Right atrium auricular region (tissue), 2 donors: ENCODE data around the gene C19orf53. TPM values are rescaled to one million over a fixed set of nuclear protein-coding genes. Genes with fewer than 3 reads are reported as not detected.
A peak's percentile ranks its signal among the peaks of the same experiment; 100 is the strongest.
"Not testable (repeated sequence)": the region's sequence is repeated elsewhere in the genome, so short reads cannot be mapped to it uniquely, and the experiment has no call there.

ENCODE experiments used
- DNase-seq: peaks from one replicate; pipeline ENCODE4 v3.0.0-alpha.2; 2019; ENCODE audit warnings: low spot score
- H3K27ac ChIP-seq, 2 donors: fragments of 200-600 bp; sonication (generic); 1 replicate in 1 of 2; 2 replicates in 1 of 2; pipeline ENCODE4 v1.5.1; 2016 to 2019
- H3K27me3 ChIP-seq, 2 donors: fragments of 200-600 bp; sonication (generic); one replicate each; pipeline versions ENCODE4 v1.5.1 to v1.6.0; 2017 to 2019
- H3K36me3 ChIP-seq: fragments of 200-600 bp; sonication (generic); one replicate; pipeline ENCODE4 v1.5.1; 2016
- H3K4me1 ChIP-seq, 2 donors: fragments of 200-600 bp; sonication (generic); one replicate each; pipeline versions ENCODE4 v1.5.1 to v1.6.0; 2017 to 2019
- H3K4me3 ChIP-seq, 2 donors: fragments of 200-600 bp; sonication (generic); 1 replicate in 1 of 2; 2 replicates in 1 of 2; pipeline ENCODE4 v1.5.1; 2017 to 2019; ENCODE audit warnings: mild to moderate bottlenecking in 1 of 2, moderate library complexity in 1 of 2
- H3K9me3 ChIP-seq, 2 donors: fragments of 200-600 bp; sonication (generic); one replicate each; pipeline ENCODE4 v1.5.1; 2019
- CTCF ChIP-seq, 2 donors: fragments of 200-600 bp; sonication (generic); IDR thresholded peaks; one replicate each; pipeline ENCODE4 v1.5.1; 2019; ENCODE audit warnings: antibody characterized with exemption in 2 of 2
- total RNA-seq, 2 donors: library from RNA; depleted of rRNA; stranded (reverse); fragments of >200 nt; gene quantifications; one replicate each; pipeline ENCODE4 v1.1.0, GENCODE V29; 2016

C19orf53 gene
- total RNA-seq, 2 donors from 2014 or later: 272 to 304 TPM

DNA sequence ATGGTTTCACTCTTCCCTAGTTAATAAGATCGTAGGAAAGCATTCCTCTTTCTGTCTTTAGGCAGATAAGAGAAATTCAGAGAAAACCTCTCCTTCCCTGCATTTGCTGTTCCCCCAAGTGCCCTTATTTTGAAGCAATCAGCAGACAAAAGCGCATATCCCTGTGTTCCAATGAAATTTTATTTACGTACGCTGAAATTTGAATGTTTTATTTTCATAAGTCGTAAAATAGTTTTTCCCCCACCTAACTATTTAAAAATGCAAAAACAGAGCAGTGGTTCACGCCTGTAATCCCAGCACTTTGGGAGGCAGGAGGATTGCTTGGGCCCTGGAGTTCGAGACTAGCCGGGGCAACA, 27.2 kb upstream of the C19orf53 start:
- Histone ChIP-seq H3K9me3 (no peaks in the 10 kb centered on the region), H3K4me1 (peaks cover 0 to 20% of the 10 kb centered on the region in 2 donors), H3K36me3 (peaks cover 8% of the 10 kb centered on the region), H3K4me3 (peak overlapping the region in 1 of 2 donors; percentile 84), H3K27me3 (no peaks in the 10 kb centered on the region), H3K27ac (peak overlapping the region; percentile 48 to 56)
- TF ChIP-seq CTCF (IDR thresholded peaks at IDR 0.05): no peak
- no peak for DNase-seq

DNA sequence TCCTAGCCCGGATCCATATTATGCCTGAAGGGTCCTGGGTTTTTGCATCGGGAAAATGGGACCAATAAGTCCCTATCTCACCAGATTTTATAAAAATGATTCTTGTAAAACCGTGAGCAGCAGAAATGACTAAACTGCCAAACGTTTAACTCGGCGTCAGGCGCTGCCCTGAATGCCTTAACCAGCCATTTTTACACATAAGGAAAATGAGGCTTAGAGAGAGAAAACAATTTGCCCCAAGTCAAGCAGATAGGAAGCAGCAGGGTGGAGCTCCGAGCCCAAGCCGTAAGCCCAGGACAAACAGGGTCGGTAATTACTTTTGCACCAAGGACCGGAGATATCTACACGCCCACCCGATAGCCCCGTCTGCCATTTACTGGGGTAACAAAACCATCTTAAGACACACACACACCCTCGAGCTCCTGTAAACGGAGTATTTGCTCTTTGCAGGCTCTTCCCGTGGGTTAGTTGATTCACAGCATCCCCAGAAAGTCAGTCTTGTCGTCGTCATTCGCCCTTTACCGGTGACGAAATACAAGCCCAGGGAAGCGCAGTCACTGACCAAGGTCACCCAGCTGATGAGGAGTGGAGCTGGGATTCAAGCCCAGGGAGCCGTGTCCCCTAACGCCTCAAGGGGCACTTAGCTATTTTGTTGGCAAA, 26.0 kb upstream of the C19orf53 start:
- Histone ChIP-seq H3K9me3 (no peaks in the 10 kb centered on the region), H3K27me3 (no peaks in the 10 kb centered on the region), H3K4me3 (peak overlapping the region; percentile 76 to 84), H3K4me1 (peaks cover 0 to 20% of the 10 kb centered on the region in 2 donors), H3K36me3 (peaks cover 20% of the 10 kb centered on the region), H3K27ac (peak overlapping the region; percentile 91 to 94)
- peak; percentile 63 for DNase-seq
- no peak for TF ChIP-seq CTCF (IDR thresholded peaks at IDR 0.05)

- Histone ChIP-seq H3K4me1 (peaks cover 0 to 20% of the 10 kb centered on the region in 2 donors), H3K27ac (no peak overlapping the region), H3K27me3 (no peaks in the 10 kb centered on the region), H3K36me3 (peaks cover 52% of the 10 kb centered on the region), H3K9me3 (no peaks in the 10 kb centered on the region), H3K4me3 (no peak overlapping the region)
- no peak for DNase-seq
- TF ChIP-seq CTCF (IDR thresholded peaks at IDR 0.05): no peak
Observed at GRCh38 chr19:13751436-13751835, 22.8 kb upstream of the C19orf53 start.

DNA sequence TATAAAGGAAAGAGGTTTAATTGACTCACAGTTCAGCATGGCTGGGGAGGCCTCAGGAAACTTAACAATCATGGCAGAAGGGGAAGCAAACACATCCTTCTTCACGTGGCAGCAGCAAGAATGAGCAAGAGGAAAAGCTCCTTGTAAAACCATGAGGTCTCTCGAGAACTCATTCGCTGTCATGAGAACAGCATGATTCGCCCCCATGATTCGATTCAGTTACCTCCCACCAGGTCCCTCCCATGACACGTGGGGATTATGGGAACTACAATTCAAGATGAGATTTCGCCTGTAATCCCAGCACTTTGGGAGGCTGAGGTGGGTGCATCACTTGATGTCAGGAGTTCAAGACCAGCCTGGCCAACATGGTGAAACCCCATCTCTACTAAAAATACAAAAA, 20.6 kb upstream of the C19orf53 start:
- peaks cover 73% of the 10 kb centered on the region for H3K36me3 ChIP-seq
- H3K27ac ChIP-seq, DNase-seq: not testable (repeated sequence)

GRCh38 chr19:13756210-13756609, 18.0 kb upstream of the C19orf53 start:
- DNase-seq: no peak
- Histone ChIP-seq H3K9me3 (no peaks in the 10 kb centered on the region), H3K4me1 (no peaks in the 10 kb centered on the region), H3K27me3 (no peaks in the 10 kb centered on the region), H3K36me3 (peaks cover 99% of the 10 kb centered on the region), H3K4me3 (no peak overlapping the region), H3K27ac (no peak overlapping the region)
- TF ChIP-seq CTCF (IDR thresholded peaks at IDR 0.05): no peak

More for the DNA sequence above, 20.6 kb upstream of the C19orf53 start:
- not testable (repeated sequence) for H3K9me3 ChIP-seq, H3K27me3 ChIP-seq, H3K4me3 ChIP-seq
- peaks cover 0 to 16% of the 10 kb centered on the region in 2 donors for H3K4me1 ChIP-seq

- Histone ChIP-seq H3K36me3 (peaks cover 99% of the 10 kb centered on the region), H3K4me1 (no peaks in the 10 kb centered on the region), H3K27me3 (no peaks in the 10 kb centered on the region), H3K9me3 (no peaks in the 10 kb centered on the region), H3K27ac (no peak overlapping the region), H3K4me3 (no peak overlapping the region)
- no peak for DNase-seq
- no peak for TF ChIP-seq CTCF (IDR thresholded peaks at IDR 0.05)
Observed at GRCh38 chr19:13757805-13758772, 16.2 kb upstream of the C19orf53 start.
